GM19452 (cell line): ENCODE data around the gene SLC5A1.

Experiments
- ATAC-seq: cut with Tn5 transposase; IDR thresholded peaks from one replicate; pipeline ENCODE4 v1.9.1; 2021; ENCODE audit not compliant: unreplicated experiment

Gene SLC5A1

DNA sequence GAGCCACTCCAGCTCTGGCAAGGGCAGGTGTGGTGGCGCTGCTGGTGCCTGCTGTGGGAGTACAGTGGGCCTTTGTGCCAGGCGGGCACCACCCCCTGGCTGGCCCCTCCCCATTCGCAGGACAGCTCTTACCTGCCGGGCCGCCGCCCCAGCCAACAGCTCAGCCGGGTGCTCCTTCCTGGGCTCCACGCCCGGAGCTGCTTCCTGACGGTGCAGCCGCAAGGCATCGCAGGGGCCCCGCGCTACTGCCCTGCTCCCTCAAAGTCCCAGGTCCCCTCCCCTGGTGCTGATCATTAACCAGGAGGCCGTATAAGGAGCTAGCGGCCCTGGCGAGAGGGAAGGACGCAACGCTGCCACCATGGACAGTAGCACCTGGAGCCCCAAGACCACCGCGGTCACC, at the start of gene SLC5A1:
TSS of gene SLC5A1 (plus strand) at position 338 of the 400 bp plus-strand sequence. CDS start at position 359, 21 bp downstream.
- ATAC-seq: no peak

- no peak for ATAC-seq
Observed at GRCh38 chr22:31995046-31995445, 48.0 kb upstream of the SLC5A1 start.

DNA sequence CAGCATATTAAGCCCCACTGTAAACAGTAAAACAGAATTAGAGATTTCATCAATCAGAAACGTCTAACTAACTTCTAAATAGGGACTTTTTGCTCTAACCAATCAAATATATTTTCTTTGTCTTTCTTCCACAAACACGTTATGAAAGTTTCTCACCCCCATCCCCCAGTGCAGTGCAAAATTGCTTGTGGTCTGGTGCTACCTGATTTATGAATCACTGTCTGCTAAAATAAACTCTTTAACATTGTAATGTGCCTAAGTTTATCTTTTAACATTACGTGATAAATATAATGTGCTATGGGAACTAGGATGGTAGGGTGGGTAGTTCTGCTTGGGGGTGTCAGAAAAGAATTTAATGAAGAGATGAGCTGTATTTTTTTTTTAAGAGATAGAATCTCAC, 47.3 kb upstream of the SLC5A1 start:
- no peak for ATAC-seq

DNA sequence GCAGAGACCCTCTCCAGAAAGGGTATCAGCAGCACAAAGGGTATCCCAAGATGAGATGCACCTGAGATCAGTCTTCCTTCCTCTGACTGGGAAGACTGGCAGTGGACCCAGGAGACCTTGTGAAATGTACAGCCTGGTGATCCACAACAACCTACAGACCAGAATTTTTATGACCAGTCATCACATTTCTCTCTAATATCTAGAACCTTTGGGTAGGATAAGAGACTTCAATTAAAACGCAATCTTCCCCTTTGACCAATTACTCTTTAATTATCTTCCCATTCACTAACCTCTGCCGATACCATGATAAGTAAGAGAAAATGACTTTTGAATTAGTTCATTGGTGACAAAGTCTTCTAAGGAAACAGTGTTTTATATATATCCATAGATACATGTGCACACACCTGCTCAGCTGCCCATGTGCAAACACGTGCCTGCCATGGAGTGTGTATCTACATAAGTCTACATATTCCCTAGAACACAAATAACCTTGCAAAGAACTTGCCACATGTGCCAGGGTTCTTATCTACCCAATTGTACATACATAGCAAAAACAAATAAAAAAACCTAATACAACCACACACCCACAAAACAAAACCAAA, 44.2 kb upstream of the SLC5A1 start:
- no peak for ATAC-seq

DNA sequence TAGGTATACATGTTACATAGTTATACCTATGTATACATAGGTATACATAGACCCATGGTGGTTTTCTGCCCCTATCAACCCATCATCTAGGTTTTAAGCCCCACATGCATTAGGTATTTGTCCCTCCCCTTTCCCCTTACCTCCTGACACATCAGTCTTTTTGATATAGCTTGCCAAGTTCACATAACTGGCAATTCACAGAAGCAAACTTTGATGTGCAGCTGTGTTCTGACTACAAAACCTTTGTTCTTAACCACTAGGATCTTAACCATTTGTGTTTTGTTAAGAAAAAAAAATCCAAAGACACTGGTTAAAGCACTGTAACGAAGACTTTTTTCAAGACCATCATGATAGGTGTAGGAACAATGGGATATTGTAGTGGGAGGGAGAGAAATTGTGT, 42.9 kb upstream of the SLC5A1 start:
- ATAC-seq: no peak

DNA sequence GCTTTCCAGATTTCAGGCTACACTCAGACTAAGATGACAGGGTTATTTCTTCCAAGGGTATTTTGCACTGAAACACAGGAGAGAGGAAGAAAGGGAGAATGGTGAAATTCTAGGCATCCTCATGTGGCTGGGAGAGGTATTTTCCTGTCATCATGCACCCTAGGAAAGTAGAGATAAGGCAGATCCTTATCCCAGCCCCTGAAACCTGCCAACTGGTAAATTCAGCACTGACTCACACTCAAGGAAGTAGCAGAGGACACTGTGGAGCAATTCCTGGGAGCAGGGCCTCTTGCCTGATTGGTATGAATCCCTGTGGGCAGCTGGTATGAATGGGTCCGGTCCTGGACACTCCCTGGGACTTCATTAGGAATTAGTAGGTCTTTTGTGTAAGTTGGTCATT, 37.6 kb upstream of the SLC5A1 start:
- no peak for ATAC-seq

DNA sequence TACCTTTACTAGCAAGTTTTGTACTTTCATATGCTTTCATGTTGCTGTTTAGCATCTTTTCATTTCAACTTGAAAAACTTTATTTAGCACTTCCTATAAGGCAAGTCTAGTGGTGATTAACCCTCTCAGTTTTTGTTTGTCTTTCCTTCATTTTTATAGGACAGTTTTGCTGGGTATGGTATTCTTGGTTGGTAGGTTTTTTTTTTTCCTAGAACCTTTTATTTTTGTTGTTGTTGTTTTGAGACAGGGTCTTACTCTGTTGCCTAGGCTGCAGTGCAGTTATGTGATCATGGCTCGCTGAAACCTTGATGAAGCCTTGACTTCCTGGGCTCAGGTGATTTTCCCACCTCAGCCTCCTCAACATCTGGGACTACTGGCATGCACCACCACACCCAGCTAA, 29.9 kb upstream of the SLC5A1 start:
- no peak for ATAC-seq

GRCh38 chr22:32016081-32016480, 27.0 kb upstream of the SLC5A1 start:
- no peak for ATAC-seq

- no peak for ATAC-seq
Observed at GRCh38 chr22:32018056-32018455, 25.0 kb upstream of the SLC5A1 start.

GRCh38 chr22:32020117-32020516, 22.9 kb upstream of the SLC5A1 start:
- no peak for ATAC-seq

DNA sequence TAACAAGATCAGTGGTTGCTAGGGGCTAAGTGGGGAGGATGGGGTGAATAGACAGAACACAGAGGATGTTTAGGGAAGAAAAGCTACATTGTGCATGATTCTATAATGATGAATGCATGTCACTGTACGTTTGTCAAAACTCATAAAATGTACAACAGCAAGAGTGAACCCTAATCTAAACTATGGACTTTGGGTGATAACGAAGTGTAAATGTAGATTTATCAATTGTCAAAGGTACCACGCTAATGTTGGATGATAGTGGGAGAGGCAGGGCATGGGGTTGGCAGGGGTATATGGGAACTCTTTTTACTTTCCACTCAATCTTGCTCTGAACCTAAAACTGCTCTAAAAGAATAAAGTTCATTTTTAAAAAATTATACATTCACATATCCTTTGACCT, 21.3 kb upstream of the SLC5A1 start:
- ATAC-seq: no peak

GRCh38 chr22:32023251-32023827, 19.7 kb upstream of the SLC5A1 start:
- no peak for ATAC-seq

DNA sequence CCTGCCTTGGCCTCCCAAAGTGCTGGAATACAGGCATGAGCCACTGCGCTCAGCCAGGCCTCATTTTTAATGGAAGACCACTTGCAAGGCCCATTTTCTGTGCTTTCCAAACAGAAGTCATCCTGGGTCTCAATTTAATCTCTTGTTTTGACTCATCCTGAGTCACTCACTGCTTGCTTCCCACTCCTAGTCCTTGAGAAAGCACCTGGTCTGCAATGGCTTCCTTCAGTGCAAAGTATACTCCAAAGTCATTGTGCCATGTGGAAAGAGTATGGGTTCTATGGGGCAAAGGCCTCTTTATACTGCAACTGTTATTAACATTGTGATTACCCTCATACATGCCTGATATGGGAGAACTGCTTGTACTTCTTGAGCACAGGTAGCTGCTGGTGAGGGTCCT, 18.3 kb upstream of the SLC5A1 start:
- ATAC-seq: no peak

GRCh38 chr22:32030518-32031247, 12.4 kb upstream of the SLC5A1 start:
- ATAC-seq: no peak

GRCh38 chr22:32031466-32031865, 11.6 kb upstream of the SLC5A1 start:
- ATAC-seq: no peak

- ATAC-seq: no peak
Observed at GRCh38 chr22:32034275-32034674, 8.8 kb upstream of the SLC5A1 start.

DNA sequence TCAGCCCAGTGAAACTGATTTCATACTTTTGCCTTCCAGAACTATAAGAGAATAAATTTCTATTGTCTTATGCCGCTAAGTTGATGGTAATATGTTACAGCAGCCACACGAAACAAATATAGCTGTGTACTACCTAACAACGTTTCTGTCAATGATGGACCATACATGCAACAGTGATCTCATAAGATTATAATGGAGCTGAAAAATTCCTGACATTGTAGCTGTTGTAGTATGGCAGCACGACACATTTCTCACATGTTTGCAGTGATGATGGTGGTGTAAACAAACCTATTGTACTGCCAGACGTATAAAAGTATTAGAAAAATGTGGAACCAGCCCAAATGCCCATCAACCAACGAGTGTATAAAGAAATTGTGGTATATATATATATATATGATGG, 5.8 kb upstream of the SLC5A1 start:
- no peak for ATAC-seq

GRCh38 chr22:32040324-32040904, 2.6 kb upstream of the SLC5A1 start:
- ATAC-seq: no peak

- no peak for ATAC-seq
Observed at GRCh38 chr22:32043391-32043790, 330 bp downstream of the SLC5A1 start.

DNA sequence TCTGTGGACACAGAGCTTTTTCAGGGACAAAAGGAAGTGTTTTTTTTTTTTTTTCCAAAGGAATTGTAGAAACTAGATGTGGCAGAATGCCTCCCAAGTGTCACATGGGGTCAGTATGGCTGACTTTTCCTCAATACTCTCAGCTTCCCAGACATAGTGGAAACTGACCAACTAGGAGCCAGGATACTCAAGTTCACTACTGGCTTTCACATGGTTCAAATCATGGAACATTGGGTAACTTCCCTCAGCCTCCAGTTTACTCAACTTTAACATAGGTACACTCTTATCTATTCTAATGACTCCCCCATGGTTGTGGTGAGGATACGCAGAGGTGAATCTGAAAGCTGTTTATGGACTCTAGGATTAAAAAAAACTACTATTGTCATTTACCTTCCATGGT, 1.4 kb downstream of the SLC5A1 start:
- ATAC-seq: no peak

GRCh38 chr22:32044913-32045312, 1.9 kb downstream of the SLC5A1 start:
- no peak for ATAC-seq

GRCh38 chr22:32048069-32048468, 5.0 kb downstream of the SLC5A1 start:
- ATAC-seq: no peak
